PFSK-1 (cell line): ENCODE data around the gene BCR.

ENCODE experiments used
- FOXP2 ChIP-seq: optimal IDR thresholded peaks from 2 replicates; pipeline ENCODE3; 2011; ENCODE audit warnings: borderline replicate concordance, control low read depth, inconsistent platforms; ENCODE audit not compliant: insufficient read depth; ENCODE audit errors: extremely low read length, extremely low read depth
- POLR2AphosphoS5 ChIP-seq: IDR thresholded peaks from 2 replicates; pipeline ENCODE4 v1.6.1; 2012; ENCODE audit warnings: low read depth, mild to moderate bottlenecking, control low read depth, low read length, moderate library complexity
- REST ChIP-seq, 2 experiments: IDR thresholded peaks; 2 replicates each; pipeline versions ENCODE4 v1.6.1 to v1.8.0; 2011 to 2012; ENCODE audit warnings: low read depth in 2 of 2, low read length in 2 of 2, control low read depth in 1 of 2, inconsistent platforms in 1 of 2, mild to moderate bottlenecking in 1 of 2, moderate library complexity in 1 of 2; ENCODE audit not compliant: insufficient read depth in 1 of 2
- SIN3A ChIP-seq: IDR thresholded peaks from 2 replicates; pipeline ENCODE4 v1.6.1; 2012; ENCODE audit warnings: mild to moderate bottlenecking, low read length, moderate library complexity, borderline replicate concordance; ENCODE audit not compliant: insufficient read depth
- TAF1 ChIP-seq: IDR thresholded peaks from 2 replicates; pipeline ENCODE4 v1.6.1; 2012; ENCODE audit warnings: low read length, control low read depth, borderline replicate concordance; ENCODE audit not compliant: insufficient read depth

Gene BCR

GRCh38 chr22:23236026-23236425 lies 55.7 kb downstream of the BCR start:
- TF ChIP-seq SIN3A (no peak), FOXP2 (no peak), POLR2AphosphoS5 (no peak), REST (IDR thresholded peaks at IDR 0.05; ENCODE audit: insufficient read depth in 1 of 2, low read depth in 2 of 2, low read length in 2 of 2) (no peak)

DNA sequence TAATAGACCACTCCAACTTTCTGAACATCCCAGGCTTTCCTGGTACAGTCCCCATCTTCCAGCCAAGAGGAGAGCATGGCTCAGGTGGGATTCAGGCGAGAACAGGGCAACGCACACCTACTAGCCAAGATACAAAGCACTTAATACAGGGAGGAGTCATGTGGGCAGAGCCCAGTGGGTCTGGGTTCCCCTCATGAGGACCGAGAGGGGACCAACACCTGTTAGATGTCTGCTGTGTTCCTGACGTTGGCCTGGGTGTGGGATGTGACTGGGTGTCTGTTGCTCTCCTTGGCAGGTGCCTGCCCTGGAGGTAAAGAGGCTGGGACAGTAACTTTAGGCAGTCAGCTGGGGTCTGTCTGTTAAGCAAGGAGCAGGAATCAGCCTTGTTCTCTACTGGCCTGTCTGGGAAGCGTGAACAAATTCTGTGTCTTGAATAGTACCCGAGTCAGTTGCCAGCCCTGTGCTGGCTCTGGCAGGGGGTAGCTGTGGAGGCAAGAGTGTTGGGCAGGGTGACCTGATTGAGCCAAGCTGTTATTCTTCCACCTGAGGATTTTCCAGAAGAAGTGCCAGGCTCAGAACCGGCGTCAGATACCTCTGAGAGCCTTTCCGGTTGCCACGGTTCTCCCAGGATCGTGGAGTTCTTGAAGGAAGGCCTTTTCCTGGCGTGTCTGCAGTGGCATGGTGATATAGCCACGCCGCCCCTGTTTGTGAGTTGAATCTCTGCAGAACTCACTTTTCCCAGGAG lies 56.3 kb downstream of the BCR start:
- TF ChIP-seq POLR2AphosphoS5 (no peak), FOXP2 (no peak), REST (IDR thresholded peaks at IDR 0.05; ENCODE audit: insufficient read depth in 1 of 2, low read depth in 2 of 2, low read length in 2 of 2) (no peak), SIN3A (no peak), TAF1 (no peak)

DNA sequence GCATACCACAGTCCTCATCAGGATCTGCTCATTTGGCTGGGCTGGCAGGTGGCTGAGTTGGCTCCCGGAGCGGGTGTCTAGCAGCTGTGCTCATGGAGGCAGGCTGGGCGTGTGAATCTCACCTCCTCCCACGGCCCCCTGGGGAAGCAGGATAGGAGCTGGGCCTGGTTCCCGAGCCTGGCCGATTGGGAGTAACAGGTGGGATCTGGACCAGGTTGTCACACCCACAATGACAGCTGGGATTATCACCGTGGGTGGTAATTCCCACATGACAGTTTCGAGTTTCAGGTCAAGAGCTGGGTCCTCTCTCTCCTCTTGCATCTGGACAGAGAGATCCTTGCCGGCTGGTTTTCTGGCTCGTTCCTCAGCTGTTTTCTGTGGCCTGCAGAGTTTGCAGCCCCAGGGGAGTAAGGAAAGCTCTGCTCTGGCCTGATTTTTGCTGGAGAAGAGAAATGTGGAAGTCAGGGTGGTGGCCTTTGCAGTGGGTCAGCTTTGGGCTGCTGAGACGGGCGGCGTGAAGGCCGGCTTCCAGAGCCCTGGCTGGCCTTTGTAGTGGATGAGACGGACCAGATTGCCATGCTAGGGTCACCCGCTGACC lies 57.0 kb downstream of the BCR start:
- no peak for TF ChIP-seq FOXP2
- no peak for TF ChIP-seq REST (IDR thresholded peaks at IDR 0.05; ENCODE audit: insufficient read depth in 1 of 2, low read depth in 2 of 2, low read length in 2 of 2)
- no peak for TF ChIP-seq POLR2AphosphoS5
- TF ChIP-seq SIN3A, result no peak
- no peak for TF ChIP-seq TAF1

DNA sequence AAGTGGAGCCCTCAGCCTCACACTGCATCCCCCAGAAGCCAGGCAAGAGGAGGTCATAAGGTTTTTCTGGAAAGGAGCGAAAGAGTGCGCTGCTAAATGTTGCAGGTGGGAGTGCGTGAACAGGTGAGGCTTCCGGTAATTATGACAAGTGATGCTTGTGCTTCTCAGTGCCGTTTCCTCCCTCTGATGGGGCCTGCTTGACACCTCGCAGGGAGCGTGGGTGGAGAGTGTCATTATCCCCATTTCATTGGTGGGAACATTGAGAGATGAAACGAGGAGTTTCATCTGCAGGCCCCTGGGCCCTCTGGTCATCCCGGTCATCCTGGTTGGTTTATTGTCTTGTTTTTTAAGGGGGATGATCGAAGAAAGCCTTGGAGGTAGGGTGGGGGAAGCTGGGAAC lies 57.5 kb downstream of the BCR start:
- TF ChIP-seq TAF1 (no peak), POLR2AphosphoS5 (no peak), FOXP2 (no peak), SIN3A (no peak), REST (IDR thresholded peaks at IDR 0.05; ENCODE audit: insufficient read depth in 1 of 2, low read depth in 2 of 2, low read length in 2 of 2) (no peak)

GRCh38 chr22:23238707-23239106 lies 58.4 kb downstream of the BCR start:
- TF ChIP-seq POLR2AphosphoS5, result no peak
- no peak for TF ChIP-seq FOXP2
- TF ChIP-seq SIN3A, result no peak
- TF ChIP-seq TAF1, result no peak
